H9 (cell line): ENCODE data around the gene EGFL8. TPM values are rescaled to one million over a fixed set of nuclear protein-coding genes. Genes with fewer than 3 reads are reported as not detected.

ENCODE experiments used
- DNase-seq: peaks from one replicate; pipeline ENCODE4 v3.0.0-alpha.2; 2017
- H2AFZ ChIP-seq: one replicate; pipeline ENCODE4 v1.6.1; 2013; ENCODE audit warnings: mild to moderate bottlenecking, low read length, control low read depth, moderate library complexity
- H2AK5ac ChIP-seq: 2 replicates; pipeline ENCODE4 v1.6.1; 2013; ENCODE audit warnings: low read length, control low read depth, mixed read lengths; ENCODE audit not compliant: insufficient read length
- H2BK120ac ChIP-seq: one replicate; pipeline ENCODE4 v1.6.1; 2013; ENCODE audit warnings: low read depth, mild to moderate bottlenecking, low read length, control low read depth, inconsistent platforms; ENCODE audit not compliant: poor library complexity, severe bottlenecking
- H2BK12ac ChIP-seq: 2 replicates; pipeline ENCODE4 v1.6.1; 2013; ENCODE audit warnings: low read length, control low read depth, mixed read lengths, low read depth; ENCODE audit not compliant: insufficient read length
- H2BK15ac ChIP-seq: 2 replicates; pipeline ENCODE4 v1.6.1; 2013; ENCODE audit warnings: low read depth, low read length, control low read depth
- H2BK20ac ChIP-seq: one replicate; pipeline ENCODE4 v1.6.1; 2013; ENCODE audit warnings: low read depth, mild to moderate bottlenecking, low read length, control low read depth, inconsistent platforms; ENCODE audit not compliant: poor library complexity, severe bottlenecking
- H2BK5ac ChIP-seq: 2 replicates; pipeline ENCODE4 v1.6.1; 2013; ENCODE audit warnings: low read length, control low read depth, mixed read lengths; ENCODE audit not compliant: insufficient read length
- H3K14ac ChIP-seq: 2 replicates; pipeline ENCODE4 v1.6.1; 2013; ENCODE audit warnings: low read length, control low read depth; ENCODE audit not compliant: insufficient read depth
- H3K18ac ChIP-seq: 2 replicates; pipeline ENCODE4 v1.6.1; 2013; ENCODE audit warnings: low read depth, mild to moderate bottlenecking, mixed read lengths, low read length, control low read depth; ENCODE audit not compliant: insufficient read length
- H3K23ac ChIP-seq: 2 replicates; pipeline ENCODE4 v1.6.1; 2013; ENCODE audit warnings: low read length, control low read depth, mixed read lengths, low read depth; ENCODE audit not compliant: insufficient read length
- H3K23me2 ChIP-seq: 2 replicates; pipeline ENCODE4 v1.6.1; 2013; ENCODE audit warnings: low read depth, mild to moderate bottlenecking, mixed read lengths, low read length, control low read depth; ENCODE audit not compliant: insufficient read length, poor library complexity, severe bottlenecking
- H3K27ac ChIP-seq: 2 replicates; pipeline ENCODE4 v1.5.1; 2013; ENCODE audit warnings: low read length, control low read depth, mixed read lengths, low read depth; ENCODE audit not compliant: insufficient read length
- H3K27me3 ChIP-seq: 2 replicates; pipeline ENCODE4 v1.6.1; 2013; ENCODE audit warnings: low read length, control low read depth, inconsistent platforms; ENCODE audit not compliant: insufficient read depth
- H3K4ac ChIP-seq: 2 replicates; pipeline ENCODE4 v1.6.1; 2013; ENCODE audit warnings: low read depth, mild to moderate bottlenecking, control low read depth, inconsistent platforms, low read length, moderate library complexity
- H3K4me1 ChIP-seq: 2 replicates; pipeline ENCODE4 v1.6.1; 2013; ENCODE audit warnings: low read length, control low read depth, inconsistent platforms; ENCODE audit not compliant: insufficient read depth
- H3K4me2 ChIP-seq: 2 replicates; pipeline ENCODE4 v1.6.1; 2013; ENCODE audit warnings: low read length, control low read depth, mixed read lengths; ENCODE audit not compliant: insufficient read length, insufficient read depth
- H3K56ac ChIP-seq: 2 replicates; pipeline ENCODE4 v1.6.1; 2013; ENCODE audit warnings: low read depth, mild to moderate bottlenecking, mixed read lengths, low read length, control low read depth; ENCODE audit not compliant: insufficient read length
- H3K79me1 ChIP-seq: 2 replicates; pipeline ENCODE4 v1.6.1; 2013; ENCODE audit warnings: low read depth, mild to moderate bottlenecking, moderate library complexity, low read length, control low read depth, inconsistent platforms; ENCODE audit not compliant: insufficient read depth, poor library complexity, severe bottlenecking
- H3K79me2 ChIP-seq: 2 replicates; pipeline ENCODE4 v1.6.1; 2013; ENCODE audit warnings: low read length, control low read depth, inconsistent platforms; ENCODE audit not compliant: insufficient read depth
- H3K9ac ChIP-seq: 2 replicates; pipeline ENCODE4 v1.6.1; 2013; ENCODE audit warnings: low read length, control low read depth, mixed read lengths; ENCODE audit not compliant: insufficient read length; ENCODE audit errors: extremely low read depth
- H3K9me3 ChIP-seq: one replicate; pipeline ENCODE4 v1.6.1; 2013; ENCODE audit warnings: low read depth, low read length, inconsistent platforms; ENCODE audit not compliant: control insufficient read depth
- H3T11ph ChIP-seq: one replicate; pipeline ENCODE4 v1.6.1; 2013; ENCODE audit warnings: mild to moderate bottlenecking, low read length, control low read depth, inconsistent platforms
- H4K20me1 ChIP-seq: one replicate; pipeline ENCODE4 v1.6.1; 2013; ENCODE audit not compliant: control insufficient read depth, insufficient read length, insufficient read depth
- H4K5ac ChIP-seq: 2 replicates; pipeline ENCODE4 v1.6.1; 2013; ENCODE audit warnings: low read depth, mild to moderate bottlenecking, mixed read lengths, low read length, control low read depth; ENCODE audit not compliant: insufficient read length
- H4K8ac ChIP-seq: replicated peaks from 2 replicates; pipeline ENCODE4 v1.6.1; 2013; ENCODE audit warnings: low read length, control low read depth, mixed read lengths, low read depth; ENCODE audit not compliant: insufficient read length
- H4K91ac ChIP-seq: 2 replicates; pipeline ENCODE4 v1.6.1; 2013; ENCODE audit warnings: low read depth, mild to moderate bottlenecking, moderate library complexity, mixed read lengths, low read length, control low read depth; ENCODE audit not compliant: insufficient read length
- H3K27ac Mint-ChIP-seq, 3 experiments: 2 replicates in 2 of 3; 3 replicates in 1 of 3; pipeline ENCODE4 v1.8.0; 2020 to 2021; ENCODE audit warnings: mixed read lengths in 3 of 3, mild to moderate bottlenecking in 1 of 3, moderate library complexity in 1 of 3
- H3K27me3 Mint-ChIP-seq: 2 replicates; pipeline ENCODE4 v1.8.0; 2021; ENCODE audit warnings: low read depth, mild to moderate bottlenecking, moderate library complexity, mixed read lengths
- H3K36me3 Mint-ChIP-seq, 3 experiments: 2 replicates in 2 of 3; 3 replicates in 1 of 3; pipeline ENCODE4 v1.8.0; 2020 to 2021; ENCODE audit warnings: low read depth in 3 of 3, mixed read lengths in 3 of 3; ENCODE audit not compliant: insufficient read depth in 1 of 3
- H3K4me1 Mint-ChIP-seq, 2 experiments: 2 replicates each; pipeline ENCODE4 v1.8.0; 2020; ENCODE audit warnings: mixed read lengths in 2 of 2
- H3K4me3 Mint-ChIP-seq, 2 experiments: 2 replicates in 1 of 2; 3 replicates in 1 of 2; pipeline ENCODE4 v1.8.0; 2020 to 2021; ENCODE audit warnings: mild to moderate bottlenecking in 2 of 2, mixed read lengths in 2 of 2, moderate library complexity in 1 of 2
- H3K9me3 Mint-ChIP-seq, 2 experiments: 2 replicates in 1 of 2; 3 replicates in 1 of 2; pipeline ENCODE4 v1.8.0; 2020; ENCODE audit warnings: mild to moderate bottlenecking in 2 of 2, mixed read lengths in 2 of 2, moderate library complexity in 1 of 2
- CTCF ChIP-seq: fragments of 200-600 bp; sonication (generic); conservative IDR thresholded peaks from 3 replicates; pipeline ENCODE4 v1.8.0; 2021; ENCODE audit warnings: antibody characterized with exemption, mild to moderate bottlenecking
- WGBS: extraction: QIAGEN DNeasy Blood & Tissue Kit; methylation state at CpG from one replicate; pipeline ENCODE4 v1.1.7; 2013; ENCODE audit warnings: missing lambda C conversion rate, low lambda C conversion rate, mixed read lengths; ENCODE audit not compliant: insufficient read length; ENCODE audit errors: extremely low coverage; 5-methylcytosine and 5-hydroxymethylcytosine counted together
- total RNA-seq: library from RNA; stranded (reverse); gene quantifications from 2 replicates; pipeline ENCODE4 v1.2.1, GENCODE V29; 2021

EGFL8 gene
- total RNA-seq, 1 experiment from 2014 or later: 27.2 TPM

DNA sequence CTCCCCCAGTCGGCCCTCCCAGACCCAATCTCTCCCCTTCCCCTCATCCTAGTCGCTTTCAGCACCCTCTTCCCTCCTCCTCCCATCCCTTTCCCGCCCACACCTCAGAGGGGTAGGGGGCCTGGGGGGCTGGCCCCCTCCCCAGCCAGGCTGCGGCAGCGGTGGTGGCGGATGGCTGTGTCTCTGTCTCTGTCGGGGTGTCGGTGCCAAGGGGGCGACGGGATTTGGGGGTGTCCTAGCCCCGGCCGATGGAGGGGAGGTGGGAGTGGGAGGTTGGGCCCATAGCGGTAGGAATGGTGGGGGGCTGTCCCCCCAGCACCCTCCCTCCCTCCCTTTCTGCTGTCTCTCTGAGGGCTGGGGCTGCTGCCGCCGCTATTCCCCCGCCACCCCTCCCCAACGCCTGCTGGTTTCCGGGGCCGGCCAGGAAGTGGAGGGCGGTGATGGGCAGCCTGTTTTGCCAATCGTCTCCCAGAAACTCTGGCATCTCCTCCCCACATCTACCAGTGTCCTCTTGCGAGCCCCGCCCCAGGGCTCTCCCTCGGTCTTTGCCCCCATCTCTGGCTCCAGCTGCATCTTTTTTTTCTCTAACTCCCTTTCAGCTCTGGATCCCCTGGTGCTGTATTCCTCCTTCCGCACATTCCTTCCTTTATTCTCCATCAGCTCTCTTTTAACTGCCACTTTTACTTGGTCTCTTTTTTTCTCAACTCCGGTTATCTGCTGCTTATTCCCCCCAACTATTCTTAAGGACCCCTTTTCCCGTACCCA lies 11.5 kb downstream of the EGFL8 start, which contains the start of gene AGPAT1:
Gene AGPAT1 (minus strand): TSS at position 374 of the 765 bp plus-strand sequence. CDS start 4,588 bp downstream, outside the sequence.
- Mint-ChIP-seq H3K4me1 (peaks cover 38 to 47% of the 10 kb centered on the region in 2 experiments), H3K36me3 (peaks cover 22 to 34% (median 33%) of the 10 kb centered on the region in 3 experiments), H3K27ac (peak within 1 kb of the TSS; percentile 98), H3K4me3 (peak within 1 kb of the TSS; percentile 83 to 86), H3K9me3 (no peaks in the 10 kb centered on the region; a peak in 1 of 5 replicates), H3K27me3 (no peaks in the 10 kb centered on the region; the same call in 1 of the 2 replicates)
- Histone ChIP-seq H3K9me3 (no peaks in the 10 kb centered on the region), H3K56ac (no peak within 1 kb of the TSS), H3K23me2 (peaks cover 22% of the 10 kb centered on the region), H4K91ac (no peak within 1 kb of the TSS), H3K79me1 (no peaks in the 10 kb centered on the region), H4K8ac (no peak within 1 kb of the TSS), H3K4me2 (peak within 1 kb of the TSS; percentile 83), H3T11ph (peak within 1 kb of the TSS; percentile 76), H3K27me3 (no peaks in the 10 kb centered on the region), H2BK12ac (no peak within 1 kb of the TSS), H2BK120ac (peak within 1 kb of the TSS; percentile 51), H3K4ac (no peak within 1 kb of the TSS; the same call in 1 of the 2 replicates), H2AFZ (no peak within 1 kb of the TSS), H3K18ac (peak within 1 kb of the TSS; percentile 90), H3K27ac (peak within 1 kb of the TSS; percentile 68), H2BK15ac (no peak within 1 kb of the TSS), H3K79me2 (peaks cover 18% of the 10 kb centered on the region; the same call in 1 of the 2 replicates), H2AK5ac (peak within 1 kb of the TSS; percentile 30), H3K9ac (peak within 1 kb of the TSS; percentile 83), H2BK20ac (no peak within 1 kb of the TSS), H4K5ac (no peak within 1 kb of the TSS), H4K20me1 (no peaks in the 10 kb centered on the region), H3K14ac (peak within 1 kb of the TSS; percentile 86; the same call in 1 of the 2 replicates), H3K4me1 (peaks cover 7% of the 10 kb centered on the region), H2BK5ac (peak within 1 kb of the TSS; percentile 11), H3K23ac (no peak within 1 kb of the TSS)
- no CpG with 5 or more reads among the region's 27 CpGs for WGBS
- peak; percentile 97 for DNase-seq
- no peak for TF ChIP-seq CTCF
